Embryonic facial prominence (tissue), 1 donor: Measurements from ENCODE around the gene LRRC52.

ENCODE experiments used
- DNase-seq: peaks from one replicate; pipeline ENCODE4 v3.0.0-alpha.2; 2016; ENCODE audit errors: extremely low spot score

LRRC52 gene

GRCh38 chr1:165537356-165538109 is 6.3 kb upstream of the LRRC52 start:
- no peak for DNase-seq

- DNase-seq, result no peak
Observed at GRCh38 chr1:165539306-165539705, 4.5 kb upstream of the LRRC52 start.

GRCh38 chr1:165539908-165540307 is 3.9 kb upstream of the LRRC52 start:
- no peak for DNase-seq

- no peak for DNase-seq
Observed at GRCh38 chr1:165542015-165542631, 1.7 kb upstream of the LRRC52 start.

GRCh38 chr1:165542647-165543046 is 1.2 kb upstream of the LRRC52 start:
- DNase-seq, result no peak

GRCh38 chr1:165544996-165545395 is 1.2 kb downstream of the LRRC52 start:
- DNase-seq, result no peak

GRCh38 chr1:165545974-165546373 is 2.2 kb downstream of the LRRC52 start:
- no peak for DNase-seq

GRCh38 chr1:165549973-165550372 is 6.2 kb downstream of the LRRC52 start:
- DNase-seq, result no peak

GRCh38 chr1:165551469-165551868 is 7.7 kb downstream of the LRRC52 start:
- no peak for DNase-seq

- no peak for DNase-seq
Observed at GRCh38 chr1:165560883-165561656, 17.3 kb downstream of the LRRC52 start.

GRCh38 chr1:165562571-165562970 is 18.8 kb downstream of the LRRC52 start:
- DNase-seq, result no peak

GRCh38 chr1:165563551-165563950 is 19.8 kb downstream of the LRRC52 start:
- DNase-seq, result no peak

GRCh38 chr1:165564561-165564960 is 20.8 kb downstream of the LRRC52 start:
- no peak for DNase-seq

- no peak for DNase-seq
Observed at GRCh38 chr1:165565751-165566490, 22.1 kb downstream of the LRRC52 start.

- DNase-seq, result no peak
Observed at GRCh38 chr1:165570078-165570477, 26.3 kb downstream of the LRRC52 start.

GRCh38 chr1:165573787-165574186 is 30.0 kb downstream of the LRRC52 start:
- DNase-seq, result no peak

GRCh38 chr1:165574295-165574694 is 30.5 kb downstream of the LRRC52 start:
- no peak for DNase-seq

- no peak for DNase-seq
Observed at GRCh38 chr1:165575468-165576099, 31.8 kb downstream of the LRRC52 start.

GRCh38 chr1:165576536-165576935 is 32.7 kb downstream of the LRRC52 start:
- no peak for DNase-seq

GRCh38 chr1:165577707-165578106 is 33.9 kb downstream of the LRRC52 start:
- DNase-seq, result no peak
